Esophagus squamous epithelium (tissue), 4 donors: Measurements from ENCODE around the gene SLFN13.
A peak's percentile ranks its signal among the peaks of the same experiment; 100 is the strongest.

Experiments
- CTCF ChIP-seq, 6 experiments: fragments of 450-650 bp in 4 of 6; fragments of 200-600 bp in 2 of 6; sonication (generic) in 2 of 6; IDR thresholded peaks; one replicate each; pipeline ENCODE4 v1.5.1; 2016 to 2019; ENCODE audit warnings: antibody characterized with exemption in 6 of 6, mild to moderate bottlenecking in 4 of 6, moderate library complexity in 4 of 6
- POLR2A ChIP-seq, 4 donors: fragments of 450-650 bp; IDR thresholded peaks; one replicate each; pipeline ENCODE4 v1.6.1; 2017; ENCODE audit warnings: antibody characterized with exemption in 4 of 4, mild to moderate bottlenecking in 4 of 4, moderate library complexity in 3 of 4

- TF ChIP-seq CTCF (IDR thresholded peaks at IDR 0.05) (no peak), POLR2A (IDR thresholded peaks at IDR 0.05) (peak in 1 of 4 donors; percentile 40)
Measured at GRCh38 chr17:35460354-35460851, 11.8 kb upstream of the SLFN13 start.
